Measurements from ENCODE around the gene CLDN6. TPM values are rescaled to one million over a fixed set of nuclear protein-coding genes. Genes with fewer than 3 reads are reported as not detected.
"Not testable (repeated sequence)": the region's sequence is repeated elsewhere in the genome, so short reads cannot be mapped to it uniquely, and the experiment has no call there.

Gene CLDN6
- total RNA-seq, 2 donors from 2014 or later: not detected

- Histone ChIP-seq H3K36me3 (no peaks in the 10 kb centered on the region), H3K27ac (peak overlapping the region; percentile 39 to 41), H3K4me3 (peak overlapping the region; percentile 94), H3K4me1 (ENCODE audit: control insufficient read depth in 1 of 2, low read depth in 2 of 2) (peaks cover 11 to 20% of the 10 kb centered on the region in 2 donors), H3K27me3 (replicated peaks; ENCODE audit: insufficient read depth) (no peaks in the 10 kb centered on the region), H3K9me3 (no peaks in the 10 kb centered on the region)
- ATAC-seq (ENCODE audit: insufficient number of reproducible peaks, low FRiP score, low read depth) (peak; percentile 85), DNase-seq (ENCODE audit: low spot score) (peak; percentile 54)
- TF ChIP-seq CTCF (IDR thresholded peaks at IDR 0.05): peak; percentile 97
These were observed 41.2 kb upstream of the CLDN6 start for GRCh38 chr16:3059041-3059722.

GRCh38 chr16:3058139-3059030, 40.4 kb upstream of the CLDN6 start:
- H3K27ac ChIP-seq: peak overlapping the region in 1 of 2 donors; percentile 41
- H3K4me1 ChIP-seq (ENCODE audit: control insufficient read depth in 1 of 2, low read depth in 2 of 2): peaks cover 11 to 20% of the 10 kb centered on the region in 2 donors
- no peaks in the 10 kb centered on the region for H3K27me3 ChIP-seq (replicated peaks; ENCODE audit: insufficient read depth)
- DNase-seq (ENCODE audit: low spot score) (no peak), ATAC-seq (ENCODE audit: insufficient number of reproducible peaks, low FRiP score, low read depth) (no peak)
- no peaks in the 10 kb centered on the region for H3K9me3 ChIP-seq
- TF ChIP-seq CTCF (IDR thresholded peaks at IDR 0.05): no peak
- no peaks in the 10 kb centered on the region for H3K36me3 ChIP-seq
- peak overlapping the region; percentile 94 for H3K4me3 ChIP-seq

GRCh38 chr16:3057181-3058138, 39.5 kb upstream of the CLDN6 start:
- H3K27me3 ChIP-seq (replicated peaks; ENCODE audit: insufficient read depth): no peaks in the 10 kb centered on the region
- H3K9me3 ChIP-seq: no peaks in the 10 kb centered on the region
- no peaks in the 10 kb centered on the region for H3K36me3 ChIP-seq
- DNase-seq (ENCODE audit: low spot score): no peak
- no peak for ATAC-seq (ENCODE audit: insufficient number of reproducible peaks, low FRiP score, low read depth)
- peaks cover 11 to 20% of the 10 kb centered on the region in 2 donors for H3K4me1 ChIP-seq (ENCODE audit: control insufficient read depth in 1 of 2, low read depth in 2 of 2)
- no peak for TF ChIP-seq CTCF (IDR thresholded peaks at IDR 0.05)
- H3K27ac ChIP-seq: no peak overlapping the region
- peak overlapping the region; percentile 94 for H3K4me3 ChIP-seq

- Histone ChIP-seq H3K27me3 (replicated peaks; ENCODE audit: insufficient read depth) (no peaks in the 10 kb centered on the region), H3K4me3 (no peak overlapping the region), H3K27ac (no peak overlapping the region), H3K36me3 (no peaks in the 10 kb centered on the region), H3K4me1 (ENCODE audit: control insufficient read depth in 1 of 2, low read depth in 2 of 2) (peaks cover 11 to 20% of the 10 kb centered on the region in 2 donors), H3K9me3 (no peaks in the 10 kb centered on the region)
- no peak for DNase-seq (ENCODE audit: low spot score)
- ATAC-seq (ENCODE audit: insufficient number of reproducible peaks, low FRiP score, low read depth): no peak
- no peak for TF ChIP-seq CTCF (IDR thresholded peaks at IDR 0.05)
These were observed 38.6 kb upstream of the CLDN6 start for GRCh38 chr16:3056336-3057180.

GRCh38 chr16:3055734-3056115, 37.7 kb upstream of the CLDN6 start:
- not testable (repeated sequence) for H3K27ac ChIP-seq; H3K36me3 ChIP-seq; H3K27me3 ChIP-seq (replicated peaks; ENCODE audit: insufficient read depth); H3K4me3 ChIP-seq; ATAC-seq (ENCODE audit: insufficient number of reproducible peaks, low FRiP score, low read depth); H3K9me3 ChIP-seq; DNase-seq (ENCODE audit: low spot score)
- H3K4me1 ChIP-seq (ENCODE audit: control insufficient read depth in 1 of 2, low read depth in 2 of 2): peaks cover 11 to 20% of the 10 kb centered on the region in 2 donors
